Stimulated activated effector memory CD8-positive, alpha-beta T cell treated with anti-CD3 and anti-CD28 coated beads, Interleukin-12 subunit alpha, Interleukin-12 subunit beta, amount 100 ng/mL, for 72 hours (primary cell): ENCODE data around the gene COL26A1.

Source experiments
- ATAC-seq: fragments of 150-1000 bp; cut with Tn5 transposase; 2 replicates; pipeline ENCODE4 v1.10.0; 2021
- DNase-seq, 2 donors: peaks; one replicate each; pipeline ENCODE4 v3.0.0; 2021 to 2022; ENCODE audit warnings: low spot score in 2 of 2
- H3K27ac Mint-ChIP-seq: one replicate; pipeline ENCODE4 v1.8.0; 2022; ENCODE audit warnings: mild to moderate bottlenecking, mixed read lengths
- H3K36me3 Mint-ChIP-seq: one replicate; pipeline ENCODE4 v1.8.0; 2022; ENCODE audit warnings: mild to moderate bottlenecking, mixed read lengths
- H3K4me1 Mint-ChIP-seq: one replicate; pipeline ENCODE4 v1.8.0; 2022; ENCODE audit warnings: mixed read lengths
- H3K4me3 Mint-ChIP-seq: one replicate; pipeline ENCODE4 v1.8.0; 2022; ENCODE audit warnings: mild to moderate bottlenecking, mixed read lengths
- H3K9me3 Mint-ChIP-seq: one replicate; pipeline ENCODE4 v1.8.0; 2022; ENCODE audit warnings: mixed read lengths

COL26A1 gene

DNA sequence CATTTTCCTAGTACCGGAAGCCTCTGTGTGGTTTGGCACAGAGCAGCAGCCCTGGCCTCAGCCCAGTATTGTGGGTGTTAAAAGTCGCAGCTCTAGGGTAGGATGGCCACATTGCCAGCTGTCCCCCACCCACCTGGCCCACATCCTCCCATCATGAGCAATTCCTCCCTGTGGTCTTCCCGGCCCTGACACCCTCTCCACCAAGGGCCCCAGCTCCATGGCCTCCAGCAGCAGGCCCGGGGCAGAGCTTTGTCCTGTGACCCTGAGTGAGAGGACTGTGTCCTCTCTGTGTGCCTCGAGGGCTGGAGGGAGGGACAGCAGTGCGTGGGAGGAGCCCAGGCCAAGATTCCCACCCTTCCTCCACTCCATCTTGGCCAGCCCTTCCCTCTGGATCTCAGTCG lies 172.7 kb downstream of the COL26A1 start:
- Mint-ChIP-seq H3K36me3 (no peaks in the 10 kb centered on the region), H3K4me3 (no peak overlapping the region), H3K9me3 (no peaks in the 10 kb centered on the region), H3K4me1 (peaks cover 4% of the 10 kb centered on the region), H3K27ac (no peak overlapping the region)
- DNase-seq: no peak
- peak; percentile 12 for ATAC-seq

DNA sequence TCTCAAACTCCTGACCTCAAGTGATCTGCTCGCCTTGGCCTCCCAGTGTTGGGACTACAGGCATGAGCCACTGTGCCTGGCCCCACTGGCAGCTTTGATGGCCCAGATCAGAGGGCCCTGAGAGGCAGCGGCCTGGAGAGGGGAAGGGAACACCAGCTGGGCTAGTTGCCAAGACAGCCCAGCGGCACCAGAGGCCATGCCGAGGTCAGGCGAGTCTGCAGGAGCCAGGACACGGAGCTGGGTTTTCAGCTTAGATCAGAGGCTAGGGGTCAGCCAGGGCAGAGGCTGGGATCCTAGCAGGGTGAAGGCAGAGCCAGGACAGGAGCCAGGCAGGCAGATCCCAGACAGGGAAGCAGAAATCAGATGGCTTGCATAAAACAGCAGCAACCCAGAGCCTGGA lies 173.6 kb downstream of the COL26A1 start:
- ATAC-seq (no peak), DNase-seq (no peak)
- Mint-ChIP-seq H3K4me3 (no peak overlapping the region), H3K9me3 (no peaks in the 10 kb centered on the region), H3K4me1 (peaks cover 4% of the 10 kb centered on the region), H3K36me3 (no peaks in the 10 kb centered on the region), H3K27ac (no peak overlapping the region)

DNA sequence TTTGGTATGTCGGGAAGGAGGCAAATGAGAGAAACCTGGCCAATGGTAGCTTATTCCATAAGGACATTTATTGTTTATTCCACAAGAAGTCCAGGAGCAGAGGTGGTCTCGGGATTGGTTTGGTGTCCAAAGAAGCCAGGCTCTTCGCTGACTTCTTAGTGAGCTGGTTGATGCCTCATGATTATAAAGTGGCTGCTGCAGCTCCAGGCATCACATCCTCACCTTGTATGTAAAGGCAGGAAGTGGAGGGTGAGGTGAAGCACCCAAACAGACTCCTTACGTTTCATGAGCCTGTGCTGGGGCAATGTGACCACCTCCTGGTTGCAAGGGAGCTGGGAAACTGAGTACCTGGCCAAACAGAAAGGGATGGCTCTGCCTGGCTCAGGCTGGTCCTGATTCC lies 174.0 kb downstream of the COL26A1 start:
- no peak overlapping the region for H3K4me3 Mint-ChIP-seq
- H3K27ac Mint-ChIP-seq: no peak overlapping the region
- no peak for ATAC-seq
- H3K9me3 Mint-ChIP-seq: no peaks in the 10 kb centered on the region
- peaks cover 4% of the 10 kb centered on the region for H3K4me1 Mint-ChIP-seq
- H3K36me3 Mint-ChIP-seq: no peaks in the 10 kb centered on the region
- DNase-seq: no peak

DNA sequence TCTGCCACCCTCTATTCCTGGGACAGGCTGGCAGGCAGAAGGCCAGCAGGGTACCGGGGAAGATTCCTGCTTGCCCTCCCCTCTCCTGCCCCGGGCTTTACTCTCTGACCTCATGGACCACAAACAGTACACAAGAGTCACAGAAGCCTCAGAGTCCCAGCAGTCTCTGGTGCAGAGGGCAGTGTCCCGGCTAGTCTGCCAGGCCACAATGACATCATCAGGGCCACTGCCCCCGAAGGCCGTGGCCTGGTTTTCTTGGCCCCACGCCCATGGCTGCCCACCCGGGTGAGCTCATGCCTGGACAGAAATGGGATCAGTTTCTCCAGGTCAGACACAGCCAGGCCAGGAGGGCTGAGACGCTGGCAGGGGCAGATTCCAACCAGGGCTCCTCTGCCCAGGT lies 174.5 kb downstream of the COL26A1 start:
- peaks cover 4% of the 10 kb centered on the region for H3K4me1 Mint-ChIP-seq
- DNase-seq: no peak
- no peak for ATAC-seq
- no peaks in the 10 kb centered on the region for H3K36me3 Mint-ChIP-seq
- no peak overlapping the region for H3K4me3 Mint-ChIP-seq
- H3K27ac Mint-ChIP-seq: no peak overlapping the region
- no peaks in the 10 kb centered on the region for H3K9me3 Mint-ChIP-seq

DNA sequence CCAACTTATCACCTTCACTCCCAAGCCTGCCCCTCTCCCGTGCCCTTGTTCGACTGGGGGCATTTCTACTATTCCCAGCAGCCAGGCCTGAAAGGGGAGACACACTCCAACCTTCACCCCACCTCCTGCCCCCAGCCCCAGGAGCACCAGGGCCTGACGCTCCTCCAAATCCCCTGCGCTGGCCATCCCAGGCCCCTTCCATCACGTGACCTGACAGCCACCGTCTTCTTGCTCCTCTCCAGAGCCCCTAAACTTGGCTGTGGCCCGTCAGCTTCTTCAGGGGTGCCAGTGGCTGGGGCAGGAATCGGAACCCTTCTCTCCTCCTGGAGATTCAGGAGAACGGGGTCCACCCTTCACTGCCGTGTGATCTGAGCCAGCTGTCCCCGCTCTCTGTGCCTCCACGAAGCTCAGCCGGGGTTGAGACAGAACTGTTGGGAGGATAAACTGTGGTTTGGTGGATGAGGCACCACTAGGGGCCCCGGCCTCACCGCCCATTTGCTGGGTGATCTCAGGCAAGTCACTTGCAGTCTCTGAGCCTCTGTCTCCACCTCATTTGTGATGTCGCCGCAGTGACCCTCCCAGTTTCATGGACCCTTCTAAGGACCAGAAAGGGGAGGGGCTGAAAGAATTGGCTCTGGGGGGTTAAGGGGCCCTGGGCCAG lies 175.4 kb downstream of the COL26A1 start:
- Mint-ChIP-seq H3K9me3 (no peaks in the 10 kb centered on the region), H3K4me1 (peaks cover 10% of the 10 kb centered on the region), H3K36me3 (no peaks in the 10 kb centered on the region), H3K4me3 (no peak overlapping the region), H3K27ac (no peak overlapping the region)
- ATAC-seq (no peak), DNase-seq (no peak)

DNA sequence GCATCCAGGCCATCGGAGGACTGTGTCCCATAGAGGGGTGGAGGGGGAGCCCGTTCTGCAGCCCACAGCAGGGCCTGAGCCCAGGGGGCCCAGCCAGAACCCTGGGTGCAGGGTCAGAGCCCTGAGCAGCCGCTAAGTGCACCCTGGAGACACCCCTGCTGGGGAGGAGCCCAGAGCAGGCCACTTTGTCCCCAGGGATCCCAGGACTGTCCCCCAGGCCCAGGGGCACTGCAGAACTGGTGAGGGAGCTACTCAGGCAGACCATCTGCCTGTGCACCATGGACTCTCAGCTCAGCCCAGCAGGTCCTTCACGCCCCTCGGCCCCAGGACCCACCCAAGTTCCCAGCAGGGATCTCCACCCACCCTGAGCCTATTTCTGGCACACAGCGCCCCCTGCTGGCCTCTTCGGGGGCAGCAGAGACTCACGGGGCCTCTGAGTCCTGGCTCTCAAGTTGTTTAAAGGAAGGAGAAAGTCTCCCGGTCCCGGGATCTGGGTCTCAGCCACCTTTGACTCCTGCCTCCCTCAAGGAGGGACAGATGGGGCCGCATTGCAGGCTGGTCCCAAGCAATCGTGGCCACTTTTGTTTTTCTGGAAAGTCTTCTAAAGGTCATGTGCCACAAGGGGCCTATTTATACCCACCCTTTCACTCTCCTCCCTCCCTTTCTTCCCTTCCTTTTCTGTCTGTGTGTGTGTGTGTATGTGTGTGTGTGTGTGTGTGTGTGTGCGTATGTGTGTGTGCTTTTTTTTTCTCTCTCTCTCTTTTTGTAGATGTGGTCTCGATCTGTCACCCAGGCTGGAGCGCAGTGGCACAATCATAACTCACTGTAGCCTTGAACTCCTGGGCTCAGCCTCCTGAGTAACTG lies 176.2 kb downstream of the COL26A1 start:
- H3K9me3 Mint-ChIP-seq: no peaks in the 10 kb centered on the region
- H3K4me3 Mint-ChIP-seq: no peak overlapping the region
- no peaks in the 10 kb centered on the region for H3K36me3 Mint-ChIP-seq
- H3K27ac Mint-ChIP-seq: no peak overlapping the region
- ATAC-seq (peak; percentile 57), DNase-seq (peak; percentile 55 to 81)
- H3K4me1 Mint-ChIP-seq: peaks cover 10% of the 10 kb centered on the region

DNA sequence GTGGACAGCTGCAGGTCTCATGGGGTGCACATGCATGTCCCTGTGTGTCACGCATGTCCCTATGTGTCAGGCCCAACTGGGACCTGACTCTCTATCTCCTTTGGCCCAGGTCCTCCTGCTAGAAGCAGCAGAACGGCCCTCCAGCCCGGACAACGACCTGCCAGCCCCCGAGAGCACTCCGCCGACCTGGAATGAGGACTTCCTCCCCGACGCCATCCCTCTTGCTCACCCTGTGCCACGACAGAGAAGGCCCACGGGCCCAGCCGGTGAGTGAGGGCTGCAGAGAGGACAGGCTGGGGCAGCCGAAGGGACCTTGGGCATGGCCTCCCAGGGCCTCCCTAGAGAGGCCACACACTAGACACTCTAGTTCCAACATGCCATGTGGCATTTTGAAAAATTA lies 177.1 kb downstream of the COL26A1 start:
- peaks cover 10% of the 10 kb centered on the region for H3K4me1 Mint-ChIP-seq
- DNase-seq (no peak), ATAC-seq (no peak)
- H3K36me3 Mint-ChIP-seq: no peaks in the 10 kb centered on the region
- H3K27ac Mint-ChIP-seq: no peak overlapping the region
- no peak overlapping the region for H3K4me3 Mint-ChIP-seq
- H3K9me3 Mint-ChIP-seq: no peaks in the 10 kb centered on the region

DNA sequence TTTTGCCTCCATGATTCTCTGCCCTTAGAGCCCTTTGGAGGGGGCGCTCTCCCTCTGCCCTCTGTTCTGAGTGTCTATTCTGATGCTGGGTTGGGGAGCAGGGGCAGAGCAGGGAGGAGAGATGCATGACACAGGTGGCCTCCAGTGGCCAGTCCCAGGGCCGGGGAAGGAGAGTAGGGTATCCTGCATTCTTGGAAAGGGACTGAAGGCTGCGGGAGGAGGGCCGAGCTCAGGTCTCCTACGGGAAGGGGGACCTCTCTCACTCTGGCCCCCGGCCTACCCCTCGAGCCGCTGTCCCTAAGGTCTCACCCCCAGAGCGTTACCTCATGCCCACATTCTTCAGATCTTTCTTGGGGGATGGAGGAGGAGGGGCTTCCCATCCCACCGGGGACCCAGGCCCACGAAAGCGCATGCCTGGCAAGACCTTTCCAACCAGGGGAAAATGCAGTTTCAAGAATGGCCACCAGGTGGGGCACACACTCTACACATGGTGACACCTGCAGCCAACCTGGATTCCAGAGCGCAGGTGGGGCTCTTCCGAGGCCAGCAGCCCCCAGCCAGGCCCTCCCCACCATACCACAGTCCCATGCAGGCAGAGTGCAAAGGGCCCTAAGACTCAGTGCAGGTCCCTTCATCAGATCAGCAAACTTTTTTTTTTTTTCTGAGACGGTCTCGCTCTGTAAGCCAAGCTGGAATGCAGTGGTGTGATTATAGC lies 180.0 kb downstream of the COL26A1 start:
- Mint-ChIP-seq H3K9me3 (no peaks in the 10 kb centered on the region), H3K27ac (no peak overlapping the region), H3K4me1 (peaks cover 10% of the 10 kb centered on the region), H3K4me3 (no peak overlapping the region), H3K36me3 (no peaks in the 10 kb centered on the region)
- ATAC-seq (peak; percentile 49), DNase-seq (peak; percentile 66 to 86)

DNA sequence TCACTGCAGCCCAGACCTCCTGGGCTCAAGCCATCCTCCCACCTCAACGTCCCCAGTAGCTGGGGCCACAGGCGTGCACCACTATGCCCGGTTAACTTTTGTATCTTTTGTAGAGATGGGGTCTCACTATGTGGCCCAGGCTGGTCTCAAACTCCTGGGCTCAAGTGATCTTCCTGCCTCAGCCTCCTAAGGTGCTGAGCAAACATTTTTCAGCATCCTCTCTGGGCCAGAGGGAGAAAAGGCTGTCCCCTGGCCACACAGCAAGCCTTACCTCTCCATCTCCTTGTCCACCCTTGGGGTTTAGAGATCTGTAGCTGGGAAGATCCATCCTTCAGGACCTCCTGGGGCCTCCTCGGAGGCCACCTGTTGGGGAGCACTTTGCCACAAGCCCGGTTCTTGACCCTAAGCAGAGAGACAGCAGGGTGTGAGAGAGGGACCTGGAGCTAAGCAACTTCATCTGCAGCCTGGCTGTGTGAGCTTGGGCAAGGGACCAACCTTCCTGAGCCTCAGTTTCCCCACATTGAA lies 180.6 kb downstream of the COL26A1 start:
- DNase-seq (no peak), ATAC-seq (no peak)
- Mint-ChIP-seq H3K27ac (no peak overlapping the region), H3K36me3 (no peaks in the 10 kb centered on the region), H3K9me3 (no peaks in the 10 kb centered on the region), H3K4me3 (no peak overlapping the region), H3K4me1 (peaks cover 10% of the 10 kb centered on the region)

DNA sequence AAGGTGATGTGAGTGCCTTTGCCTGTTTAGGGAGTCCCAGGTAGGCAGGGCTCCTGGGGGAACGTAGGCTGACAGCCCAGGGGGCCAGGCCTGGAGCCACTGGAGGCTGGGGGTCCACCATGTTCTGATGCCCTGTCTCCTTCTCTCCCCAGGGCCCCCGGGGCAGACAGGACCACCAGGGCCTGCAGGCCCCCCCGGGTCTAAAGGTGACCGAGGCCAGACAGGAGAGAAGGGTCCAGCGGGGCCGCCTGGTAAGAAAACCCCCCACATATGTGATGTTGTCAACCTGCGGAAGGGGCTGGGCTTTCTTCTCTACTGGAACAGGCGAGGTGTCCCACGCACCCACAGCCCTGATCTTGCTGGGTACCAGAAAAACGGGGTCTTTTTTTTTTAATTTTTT lies 181.2 kb downstream of the COL26A1 start:
- DNase-seq (no peak), ATAC-seq (no peak)
- H3K9me3 Mint-ChIP-seq: no peaks in the 10 kb centered on the region
- H3K27ac Mint-ChIP-seq: no peak overlapping the region
- H3K4me1 Mint-ChIP-seq: peaks cover 9% of the 10 kb centered on the region
- no peaks in the 10 kb centered on the region for H3K36me3 Mint-ChIP-seq
- no peak overlapping the region for H3K4me3 Mint-ChIP-seq

DNA sequence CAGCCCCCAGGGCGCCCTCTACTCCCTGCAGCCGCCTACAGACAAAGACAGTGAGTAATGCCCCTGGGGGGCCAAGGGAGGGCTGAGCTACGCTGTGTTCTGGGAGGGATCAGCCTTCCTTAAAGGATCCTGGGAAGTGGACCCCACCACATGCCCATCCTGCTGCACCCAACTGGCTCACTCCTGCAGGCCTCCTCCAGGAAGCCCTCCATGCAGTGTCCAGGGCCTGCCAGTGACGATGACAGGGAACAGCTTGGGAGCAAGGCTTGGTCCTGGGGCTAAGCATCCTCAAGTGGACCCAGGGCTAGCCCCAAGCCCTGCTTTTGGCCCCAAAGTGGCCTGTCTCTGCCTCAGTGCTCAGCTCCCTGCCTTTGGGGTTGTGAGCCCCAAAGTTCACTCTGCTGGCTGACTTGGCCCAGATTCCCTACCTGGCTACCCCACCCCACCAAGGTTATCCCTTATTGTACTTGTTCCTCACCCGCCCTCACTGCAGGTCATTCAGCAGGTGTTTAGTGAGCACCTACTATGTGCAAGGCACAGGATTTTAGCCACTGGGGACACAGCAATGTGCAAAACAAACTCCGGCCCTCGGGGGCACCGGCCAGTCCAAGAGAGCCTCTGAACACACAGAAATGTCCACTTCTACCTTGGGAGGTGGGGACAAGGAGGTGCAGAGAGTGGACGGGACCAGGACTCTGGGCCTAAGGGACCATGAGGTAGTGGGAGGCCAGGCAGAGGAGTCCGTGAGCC lies 182.9 kb downstream of the COL26A1 start:
- Mint-ChIP-seq H3K36me3 (no peaks in the 10 kb centered on the region), H3K4me1 (peaks cover 6% of the 10 kb centered on the region), H3K4me3 (no peak overlapping the region), H3K27ac (no peak overlapping the region), H3K9me3 (no peaks in the 10 kb centered on the region)
- DNase-seq (no peak), ATAC-seq (no peak)

DNA sequence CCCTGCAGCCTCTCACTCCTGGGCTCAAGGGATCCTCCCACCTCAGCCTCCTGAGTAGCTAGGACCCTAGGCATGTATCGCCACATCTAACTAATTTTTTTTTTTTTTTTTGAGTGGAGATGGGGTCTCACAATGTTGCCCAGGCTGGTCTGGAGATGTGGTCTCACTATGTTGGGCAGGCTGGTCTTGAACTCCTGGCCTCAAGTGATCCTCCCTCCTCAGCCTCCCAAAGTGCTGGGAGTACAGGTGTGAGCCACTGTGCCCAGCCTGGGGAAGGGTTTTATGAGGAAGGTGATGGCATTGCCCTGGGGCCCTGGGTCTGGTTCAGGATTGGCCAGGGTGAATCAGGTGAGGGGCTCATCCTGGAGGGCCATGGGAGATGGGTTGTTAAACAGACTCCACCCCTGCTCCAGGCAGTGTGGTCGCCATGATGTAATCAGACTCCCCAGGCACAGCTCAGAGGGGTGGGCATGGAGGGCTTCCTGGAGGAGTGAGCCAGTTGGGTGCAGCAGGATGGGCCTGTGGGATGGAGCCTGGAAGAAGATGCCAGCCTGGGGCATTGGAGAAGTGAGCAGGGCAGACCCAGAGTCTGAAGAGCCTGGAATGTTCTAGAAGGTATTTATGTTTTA lies 183.7 kb downstream of the COL26A1 start:
- Mint-ChIP-seq H3K9me3 (no peaks in the 10 kb centered on the region), H3K4me3 (no peak overlapping the region), H3K4me1 (peaks cover 6% of the 10 kb centered on the region), H3K27ac (no peak overlapping the region), H3K36me3 (no peaks in the 10 kb centered on the region)
- DNase-seq (no peak), ATAC-seq (no peak)

DNA sequence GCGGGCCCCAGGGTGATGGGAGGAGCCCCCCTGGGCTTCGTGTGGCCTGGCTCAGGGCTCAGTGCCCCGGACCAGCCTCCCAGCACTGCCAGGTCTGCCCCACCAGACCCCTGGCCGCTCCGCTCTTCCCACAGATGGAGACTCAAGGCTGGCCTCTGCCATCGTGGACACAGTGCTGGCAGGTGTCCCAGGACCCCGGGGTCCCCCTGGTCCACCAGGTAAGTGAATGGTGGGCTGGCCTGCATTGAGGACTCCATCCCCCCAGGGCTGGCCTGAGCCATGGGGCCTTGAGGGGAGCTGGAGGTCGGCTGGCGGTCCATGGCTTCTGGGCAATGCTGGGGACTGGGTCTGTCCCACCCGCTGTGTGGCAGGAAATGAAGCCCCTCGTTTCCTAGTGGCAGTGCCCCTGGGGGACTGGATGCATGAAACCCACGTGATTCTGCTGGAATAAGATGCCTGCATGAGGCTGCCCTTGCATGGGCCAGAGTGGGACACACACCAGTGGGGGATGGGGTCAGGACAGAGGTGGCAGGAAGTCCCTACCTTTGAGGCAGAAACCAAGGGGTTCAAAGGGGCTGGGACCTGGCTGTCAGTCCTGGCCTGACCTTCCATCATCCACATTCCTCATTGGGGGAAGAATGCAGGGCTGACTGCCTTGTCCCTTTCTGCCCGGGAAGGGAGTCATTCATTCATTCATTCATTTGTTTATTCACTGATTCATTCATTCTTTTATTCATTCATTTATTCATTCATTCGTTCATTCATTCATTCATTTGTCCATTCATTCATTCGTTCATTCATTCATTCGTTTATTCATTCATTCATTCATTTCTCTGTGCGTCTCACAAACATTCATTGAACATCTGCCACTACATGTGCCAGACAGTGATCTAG lies 184.6 kb downstream of the COL26A1 start:
- Mint-ChIP-seq H3K36me3 (no peaks in the 10 kb centered on the region), H3K9me3 (no peaks in the 10 kb centered on the region), H3K27ac (no peak overlapping the region), H3K4me3 (no peak overlapping the region), H3K4me1 (peaks cover 6% of the 10 kb centered on the region)
- ATAC-seq (no peak), DNase-seq (no peak)
